Endodermal cell (in vitro differentiated cells): ENCODE data around the gene ITIH1. TPM values are rescaled to one million over a fixed set of nuclear protein-coding genes. Genes with fewer than 3 reads are reported as not detected.

Experiments
- DNase-seq: peaks from one replicate; pipeline ENCODE4 v3.0.0-alpha.2; 2017
- H3K27ac ChIP-seq: 2 replicates; pipeline ENCODE4 v1.5.1; 2013; ENCODE audit warnings: mild to moderate bottlenecking, low read depth, low read length, moderate library complexity
- H3K27me3 ChIP-seq: 2 replicates; pipeline ENCODE4 v1.6.1; 2013; ENCODE audit warnings: mild to moderate bottlenecking, low read length, moderate library complexity; ENCODE audit not compliant: insufficient read depth, control insufficient read depth, poor library complexity, severe bottlenecking
- H3K36me3 ChIP-seq: 2 replicates; pipeline ENCODE4 v1.7.0; 2013; ENCODE audit warnings: mild to moderate bottlenecking, low read length, moderate library complexity; ENCODE audit not compliant: control insufficient read depth, insufficient read depth
- H3K4me1 ChIP-seq: one replicate; pipeline ENCODE4 v1.7.0; 2013; ENCODE audit warnings: low read length; ENCODE audit not compliant: control insufficient read depth, insufficient read depth
- H3K4me3 ChIP-seq: 2 replicates; pipeline ENCODE4 v1.5.1; 2013; ENCODE audit warnings: mild to moderate bottlenecking, low read length, moderate library complexity
- H3K9ac ChIP-seq: 2 replicates; pipeline ENCODE4 v1.6.1; 2013; ENCODE audit warnings: mild to moderate bottlenecking, low read length, moderate library complexity; ENCODE audit not compliant: poor library complexity, severe bottlenecking; ENCODE audit errors: extremely low read depth
- H3K9me3 ChIP-seq: 2 replicates; pipeline ENCODE4 v1.6.1; 2013; ENCODE audit warnings: mild to moderate bottlenecking, low read length, moderate library complexity; ENCODE audit not compliant: control insufficient read depth
- H3K27ac Mint-ChIP-seq: 2 replicates; pipeline ENCODE4 v1.8.0; 2020; ENCODE audit warnings: mixed read lengths
- H3K27me3 Mint-ChIP-seq: 2 replicates; pipeline ENCODE4 v1.8.0; 2021; ENCODE audit warnings: mild to moderate bottlenecking, mixed read lengths; ENCODE audit not compliant: insufficient read depth
- H3K36me3 Mint-ChIP-seq: 2 replicates; pipeline ENCODE4 v1.8.0; 2020; ENCODE audit warnings: low read depth, mixed read lengths
- H3K4me1 Mint-ChIP-seq: 2 replicates; pipeline ENCODE4 v1.8.0; 2020; ENCODE audit warnings: mixed read lengths
- H3K4me3 Mint-ChIP-seq: 2 replicates; pipeline ENCODE4 v1.8.0; 2020; ENCODE audit warnings: mild to moderate bottlenecking, moderate library complexity, mixed read lengths
- H3K9me3 Mint-ChIP-seq: 2 replicates; pipeline ENCODE4 v1.8.0; 2020; ENCODE audit warnings: mild to moderate bottlenecking, mixed read lengths
- WGBS, 2 experiments: methylation state at CpG; one replicate each; pipeline versions ENCODE4 v1.1.5 to v1.1.7; 2013; ENCODE audit warnings: missing lambda C conversion rate in 2 of 2, mixed read lengths in 1 of 2; ENCODE audit not compliant: insufficient coverage in 1 of 2, insufficient read length in 1 of 2; 5-methylcytosine and 5-hydroxymethylcytosine counted together
- total RNA-seq, 2 donors: library from RNA; stranded (reverse); fragmentation: NEBNext Ultra II Directional in 1 of 2; extraction: Animal tissue kit (Norgen Biotek cat#: 25700) in 1 of 2; gene quantifications; 2 replicates in 1 of 2; 3 replicates in 1 of 2; pipeline ENCODE4 v1.2.1, GENCODE V29; 2021
- TF ChIP-seq, protein P1 (sequence below): fragments of 200-600 bp; sonication (generic); conservative IDR thresholded peaks from 2 replicates; pipeline ENCODE4 v1.5.0; 2021; ENCODE audit warnings: antibody characterized with exemption, mild to moderate bottlenecking

The ITIH1 gene
- total RNA-seq, 2 donors from 2014 or later, result not detected

DNA sequence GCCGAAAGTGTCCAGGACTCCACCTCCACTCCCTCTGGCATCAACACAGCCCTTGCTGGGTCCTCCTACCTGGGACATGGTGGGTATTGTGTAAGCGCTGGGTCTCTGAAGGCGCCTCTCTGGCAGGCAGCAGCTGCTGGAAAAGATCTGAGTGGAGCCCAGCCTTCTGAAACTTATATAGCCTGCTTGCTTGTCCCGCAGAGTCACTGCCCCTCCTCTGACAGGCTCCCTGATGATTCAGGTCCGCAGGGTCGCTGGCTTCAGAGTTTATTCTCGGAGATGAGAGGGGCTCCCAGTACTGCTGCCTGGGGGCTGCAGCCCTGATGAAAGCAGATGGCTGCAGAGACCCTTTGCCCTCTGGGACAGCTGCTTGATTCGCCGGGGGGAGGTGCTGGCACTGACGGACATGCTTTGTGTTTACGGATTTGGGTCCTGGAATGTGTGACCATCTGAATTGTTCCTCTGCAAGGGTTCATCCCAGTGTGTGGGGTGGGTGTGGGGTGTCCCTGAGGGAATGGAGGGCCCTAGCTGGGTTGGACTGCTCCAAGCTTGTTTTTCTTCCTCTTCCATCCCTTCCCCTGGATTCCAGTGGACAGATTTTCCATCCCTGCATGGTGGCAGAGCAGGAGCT, 57.6 kb downstream of the ITIH1 start, which contains the start of gene MUSTN1:
Gene MUSTN1 (minus strand): TSS at position 149 of the 631 bp plus-strand sequence. CDS start 71 bp downstream, at position 78.
- TF ChIP-seq, protein P1, sequence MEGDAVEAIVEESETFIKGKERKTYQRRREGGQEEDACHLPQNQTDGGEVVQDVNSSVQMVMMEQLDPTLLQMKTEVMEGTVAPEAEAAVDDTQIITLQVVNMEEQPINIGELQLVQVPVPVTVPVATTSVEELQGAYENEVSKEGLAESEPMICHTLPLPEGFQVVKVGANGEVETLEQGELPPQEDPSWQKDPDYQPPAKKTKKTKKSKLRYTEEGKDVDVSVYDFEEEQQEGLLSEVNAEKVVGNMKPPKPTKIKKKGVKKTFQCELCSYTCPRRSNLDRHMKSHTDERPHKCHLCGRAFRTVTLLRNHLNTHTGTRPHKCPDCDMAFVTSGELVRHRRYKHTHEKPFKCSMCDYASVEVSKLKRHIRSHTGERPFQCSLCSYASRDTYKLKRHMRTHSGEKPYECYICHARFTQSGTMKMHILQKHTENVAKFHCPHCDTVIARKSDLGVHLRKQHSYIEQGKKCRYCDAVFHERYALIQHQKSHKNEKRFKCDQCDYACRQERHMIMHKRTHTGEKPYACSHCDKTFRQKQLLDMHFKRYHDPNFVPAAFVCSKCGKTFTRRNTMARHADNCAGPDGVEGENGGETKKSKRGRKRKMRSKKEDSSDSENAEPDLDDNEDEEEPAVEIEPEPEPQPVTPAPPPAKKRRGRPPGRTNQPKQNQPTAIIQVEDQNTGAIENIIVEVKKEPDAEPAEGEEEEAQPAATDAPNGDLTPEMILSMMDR, result no peak
- Mint-ChIP-seq H3K9me3 (no peaks in the 10 kb centered on the region), H3K36me3 (peaks cover 4% of the 10 kb centered on the region), H3K27me3 (no peaks in the 10 kb centered on the region), H3K27ac (peak within 1 kb of the TSS; percentile 91), H3K4me3 (peak within 1 kb of the TSS; percentile 35), H3K4me1 (peaks cover 29% of the 10 kb centered on the region)
- Histone ChIP-seq H3K27me3 (no peaks in the 10 kb centered on the region), H3K27ac (peak within 1 kb of the TSS; percentile 95), H3K9ac (peak within 1 kb of the TSS; percentile 20), H3K4me1 (peaks cover 10% of the 10 kb centered on the region), H3K36me3 (no peaks in the 10 kb centered on the region), H3K9me3 (no peaks in the 10 kb centered on the region), H3K4me3 (no peak within 1 kb of the TSS)
- WGBS, 2 experiments, result 25 to 68% methylated on average over 3 to 11 of the region's 11 CpGs
- DNase-seq, result peak; percentile 59

DNA sequence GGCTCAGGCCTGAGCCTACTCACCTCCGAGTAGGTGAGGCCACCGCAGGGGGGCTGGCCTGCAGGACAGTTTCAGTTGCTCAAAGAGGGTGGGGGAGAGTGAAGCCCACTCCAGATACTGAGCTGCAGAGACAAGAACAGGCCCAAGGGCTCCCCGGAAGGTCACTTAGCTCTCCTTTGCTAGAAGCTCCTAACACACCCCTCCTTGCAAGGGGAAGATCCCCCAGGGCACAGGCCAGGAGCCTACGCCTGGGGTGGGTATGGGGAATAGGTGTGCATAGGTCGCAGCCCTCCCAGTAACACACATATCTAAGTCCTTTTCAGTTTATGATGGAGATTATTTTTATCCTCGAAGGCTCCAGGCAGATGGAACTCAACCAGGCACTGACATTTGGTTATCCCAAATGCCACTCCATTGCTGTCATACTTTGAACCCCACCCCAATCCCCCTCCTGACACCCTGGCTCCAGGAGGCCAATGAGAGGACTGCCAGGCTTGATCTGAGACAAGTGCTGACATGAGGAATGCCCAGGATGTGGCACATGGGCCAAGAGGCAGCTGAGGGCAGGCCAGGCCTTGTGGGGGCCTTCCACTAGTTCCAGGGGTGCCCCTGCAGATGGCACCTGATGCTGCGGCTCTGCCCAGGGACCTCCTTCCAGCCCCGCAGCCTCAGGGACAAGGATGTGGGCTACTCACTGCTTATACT, 58.5 kb downstream of the ITIH1 start:
- Mint-ChIP-seq H3K36me3 (peaks cover 4% of the 10 kb centered on the region), H3K27me3 (no peaks in the 10 kb centered on the region), H3K4me3 (no peak overlapping the region), H3K9me3 (no peaks in the 10 kb centered on the region), H3K4me1 (peaks cover 19% of the 10 kb centered on the region), H3K27ac (peak overlapping the region; percentile 91)
- Histone ChIP-seq H3K9me3 (no peaks in the 10 kb centered on the region), H3K27ac (peak overlapping the region; percentile 95), H3K4me3 (no peak overlapping the region), H3K4me1 (peaks cover 10% of the 10 kb centered on the region), H3K27me3 (no peaks in the 10 kb centered on the region), H3K36me3 (no peaks in the 10 kb centered on the region), H3K9ac (peak overlapping the region; percentile 15)
- TF ChIP-seq, protein P1, result no peak
- no peak for DNase-seq
- 79 to 89% methylated on average over 4 to 6 of the region's 8 CpGs for WGBS, 2 experiments

DNA sequence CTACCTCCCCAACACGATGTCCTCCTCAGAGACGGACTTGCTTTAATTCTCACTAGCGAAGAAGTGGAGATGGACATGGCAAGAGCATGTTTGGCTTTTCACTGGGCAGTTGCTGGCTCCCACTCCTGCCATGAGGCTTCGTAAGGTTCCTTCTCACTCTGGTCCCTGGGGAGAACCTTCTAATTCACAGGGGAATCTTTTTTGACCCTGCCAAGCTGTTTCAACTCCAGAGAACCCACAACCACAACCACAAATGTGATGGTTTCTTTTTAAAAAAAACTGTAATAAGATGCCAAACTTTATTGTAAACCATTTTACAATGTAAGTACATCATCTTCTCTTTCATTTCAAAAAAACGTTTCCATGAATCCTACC, 59.1 kb downstream of the ITIH1 start:
- H3K4me3 Mint-ChIP-seq, result no peak overlapping the region

More for the DNA sequence above, 59.1 kb downstream of the ITIH1 start:
- Mint-ChIP-seq H3K9me3 (no peaks in the 10 kb centered on the region), H3K27me3 (no peaks in the 10 kb centered on the region), H3K36me3 (peaks cover 4% of the 10 kb centered on the region), H3K4me1 (peaks cover 19% of the 10 kb centered on the region), H3K27ac (peak overlapping the region; percentile 44)
- Histone ChIP-seq H3K9ac (no peak overlapping the region), H3K4me3 (no peak overlapping the region), H3K27ac (no peak overlapping the region), H3K9me3 (no peaks in the 10 kb centered on the region), H3K4me1 (peaks cover 10% of the 10 kb centered on the region), H3K27me3 (no peaks in the 10 kb centered on the region), H3K36me3 (no peaks in the 10 kb centered on the region)
- TF ChIP-seq, protein P1, result no peak
- no peak for DNase-seq
- WGBS, 2 experiments, result 91 to 100% methylated on average over 4 to 5 of the region's 5 CpGs
